Peyer's patch (tissue), 4 donors: ENCODE results near the gene CLEC18B.

Experiments used
- CTCF ChIP-seq, 6 experiments: fragments of 450-650 bp in 4 of 6; fragments of 200-600 bp in 2 of 6; sonication (generic) in 1 of 6; IDR thresholded peaks; one replicate each; pipeline ENCODE4 v1.5.1; 2017 to 2019; ENCODE audit warnings: antibody characterized with exemption in 6 of 6, mild to moderate bottlenecking in 3 of 6, moderate library complexity in 1 of 6
- POLR2A ChIP-seq, 2 donors: fragments of 450-650 bp; IDR thresholded peaks; one replicate each; pipeline ENCODE4 v1.5.1; 2017; ENCODE audit warnings: antibody characterized with exemption in 2 of 2, mild to moderate bottlenecking in 2 of 2, moderate library complexity in 2 of 2

GRCh38 chr16:74462361-74462760, 41.1 kb upstream of the CLEC18B start:
- TF ChIP-seq CTCF (IDR thresholded peaks at IDR 0.05) = no peak
- TF ChIP-seq POLR2A (IDR thresholded peaks at IDR 0.05) = no peak
